Upper lobe of left lung (tissue), 4 donors: ENCODE measurements around the gene PNO1.

Experiments used
- POLR2AphosphoS5 ChIP-seq, 2 donors: sonication (generic); formaldehyde crosslinking; IDR thresholded peaks; one replicate each; pipeline ENCODE4 v1.5.1; 2017; ENCODE audit warnings: antibody characterized with exemption in 2 of 2
- TF ChIP-seq, protein P1 (sequence below), 6 experiments: fragments of 450-650 bp in 4 of 6; fragments of 200-600 bp in 2 of 6; sonication (generic) in 2 of 6; IDR thresholded peaks; one replicate each; pipeline ENCODE4 v1.5.1; 2016 to 2019; ENCODE audit warnings: antibody characterized with exemption in 6 of 6

DNA sequence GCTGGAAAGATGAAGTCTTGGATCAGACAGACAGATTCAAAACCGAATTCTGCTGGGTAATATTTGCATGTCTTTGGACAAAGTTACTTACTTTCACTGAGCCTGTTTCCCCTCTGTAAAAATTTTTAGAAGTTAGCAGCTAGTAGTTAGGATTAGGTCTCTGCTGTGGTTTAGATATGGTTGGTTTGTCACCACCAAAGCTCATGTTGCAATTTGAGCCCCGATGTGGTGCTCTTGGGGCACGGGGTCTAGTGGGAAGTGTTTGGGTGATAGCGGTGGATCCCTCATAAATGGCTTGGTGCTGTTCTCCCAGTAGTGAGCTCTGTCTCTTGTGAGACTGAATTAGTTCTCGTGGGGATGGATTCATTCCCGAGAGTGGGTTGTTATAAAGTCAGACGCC lies 38.9 kb upstream of the PNO1 start:
- TF ChIP-seq, protein P1, sequence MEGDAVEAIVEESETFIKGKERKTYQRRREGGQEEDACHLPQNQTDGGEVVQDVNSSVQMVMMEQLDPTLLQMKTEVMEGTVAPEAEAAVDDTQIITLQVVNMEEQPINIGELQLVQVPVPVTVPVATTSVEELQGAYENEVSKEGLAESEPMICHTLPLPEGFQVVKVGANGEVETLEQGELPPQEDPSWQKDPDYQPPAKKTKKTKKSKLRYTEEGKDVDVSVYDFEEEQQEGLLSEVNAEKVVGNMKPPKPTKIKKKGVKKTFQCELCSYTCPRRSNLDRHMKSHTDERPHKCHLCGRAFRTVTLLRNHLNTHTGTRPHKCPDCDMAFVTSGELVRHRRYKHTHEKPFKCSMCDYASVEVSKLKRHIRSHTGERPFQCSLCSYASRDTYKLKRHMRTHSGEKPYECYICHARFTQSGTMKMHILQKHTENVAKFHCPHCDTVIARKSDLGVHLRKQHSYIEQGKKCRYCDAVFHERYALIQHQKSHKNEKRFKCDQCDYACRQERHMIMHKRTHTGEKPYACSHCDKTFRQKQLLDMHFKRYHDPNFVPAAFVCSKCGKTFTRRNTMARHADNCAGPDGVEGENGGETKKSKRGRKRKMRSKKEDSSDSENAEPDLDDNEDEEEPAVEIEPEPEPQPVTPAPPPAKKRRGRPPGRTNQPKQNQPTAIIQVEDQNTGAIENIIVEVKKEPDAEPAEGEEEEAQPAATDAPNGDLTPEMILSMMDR (IDR thresholded peaks at IDR 0.05) = no peak
- TF ChIP-seq POLR2AphosphoS5 (IDR thresholded peaks at IDR 0.05) = no peak
